Vagina (tissue), 2 donors: ENCODE results near the gene ACADL.

Source experiments
- POLR2A ChIP-seq, 2 donors: fragments of 450-650 bp; IDR thresholded peaks; one replicate each; pipeline ENCODE4 v1.6.1; 2017; ENCODE audit warnings: antibody characterized with exemption in 2 of 2, mild to moderate bottlenecking in 2 of 2, moderate library complexity in 2 of 2
- POLR2AphosphoS5 ChIP-seq, 2 donors: sonication (generic); formaldehyde crosslinking; IDR thresholded peaks; one replicate each; pipeline ENCODE4 v1.9.0; 2017; ENCODE audit warnings: antibody characterized with exemption in 2 of 2, mild to moderate bottlenecking in 2 of 2, low read depth in 1 of 2; ENCODE audit not compliant: insufficient read depth in 1 of 2
- TF ChIP-seq, protein P1 (sequence below), 3 experiments: fragments of 450-650 bp in 2 of 3; fragments of 200-600 bp in 1 of 3; sonication (generic) in 1 of 3; IDR thresholded peaks; one replicate each; pipeline ENCODE4 v1.5.1; 2017 to 2019; ENCODE audit warnings: antibody characterized with exemption in 3 of 3, mild to moderate bottlenecking in 2 of 3, moderate library complexity in 2 of 3

DNA sequence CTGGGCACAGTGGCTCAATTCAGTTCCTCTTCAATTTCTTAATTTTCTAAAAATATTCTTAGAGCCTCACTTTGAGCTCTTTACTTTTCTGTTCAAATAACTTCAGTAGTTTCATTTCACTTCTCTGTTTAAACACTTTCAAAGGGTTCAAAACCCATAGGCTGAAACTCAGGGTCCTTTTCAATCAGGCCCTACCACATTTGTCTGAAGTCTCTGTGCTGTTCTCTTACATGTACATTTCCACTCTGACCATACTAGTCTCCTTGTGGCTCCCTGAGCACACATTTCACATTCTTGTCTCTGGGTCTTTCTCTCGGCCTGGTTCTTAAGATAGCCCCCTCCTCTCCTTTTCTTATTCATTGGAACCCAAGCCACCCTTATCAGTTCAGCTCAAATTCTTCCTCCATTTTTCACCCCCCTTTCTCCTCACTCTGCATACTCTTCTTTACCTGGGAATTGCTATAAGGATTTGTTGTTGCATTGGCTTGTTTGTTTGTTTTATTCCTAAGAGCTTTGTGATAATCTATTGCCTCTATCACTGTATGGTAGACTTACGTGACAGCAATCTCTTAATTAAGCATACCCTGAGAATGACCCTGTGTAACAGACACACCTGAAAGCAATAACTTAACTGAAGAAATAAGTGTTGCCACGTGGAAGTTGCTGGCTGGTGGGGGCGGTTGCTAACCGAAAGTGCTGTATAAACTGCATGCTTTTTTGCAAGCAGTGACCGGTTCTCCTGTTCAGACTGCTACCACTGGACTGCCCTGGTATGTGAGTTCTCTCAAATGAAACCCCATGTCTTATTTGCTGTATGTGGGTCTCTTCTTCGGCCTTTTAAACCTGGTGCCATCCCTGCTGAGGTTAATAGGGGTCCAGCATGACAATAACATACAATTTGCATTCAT is 27.7 kb upstream of the ACADL start:
- TF ChIP-seq, protein P1, sequence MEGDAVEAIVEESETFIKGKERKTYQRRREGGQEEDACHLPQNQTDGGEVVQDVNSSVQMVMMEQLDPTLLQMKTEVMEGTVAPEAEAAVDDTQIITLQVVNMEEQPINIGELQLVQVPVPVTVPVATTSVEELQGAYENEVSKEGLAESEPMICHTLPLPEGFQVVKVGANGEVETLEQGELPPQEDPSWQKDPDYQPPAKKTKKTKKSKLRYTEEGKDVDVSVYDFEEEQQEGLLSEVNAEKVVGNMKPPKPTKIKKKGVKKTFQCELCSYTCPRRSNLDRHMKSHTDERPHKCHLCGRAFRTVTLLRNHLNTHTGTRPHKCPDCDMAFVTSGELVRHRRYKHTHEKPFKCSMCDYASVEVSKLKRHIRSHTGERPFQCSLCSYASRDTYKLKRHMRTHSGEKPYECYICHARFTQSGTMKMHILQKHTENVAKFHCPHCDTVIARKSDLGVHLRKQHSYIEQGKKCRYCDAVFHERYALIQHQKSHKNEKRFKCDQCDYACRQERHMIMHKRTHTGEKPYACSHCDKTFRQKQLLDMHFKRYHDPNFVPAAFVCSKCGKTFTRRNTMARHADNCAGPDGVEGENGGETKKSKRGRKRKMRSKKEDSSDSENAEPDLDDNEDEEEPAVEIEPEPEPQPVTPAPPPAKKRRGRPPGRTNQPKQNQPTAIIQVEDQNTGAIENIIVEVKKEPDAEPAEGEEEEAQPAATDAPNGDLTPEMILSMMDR (IDR thresholded peaks at IDR 0.05), result no peak
- TF ChIP-seq POLR2A (IDR thresholded peaks at IDR 0.05) (no peak), POLR2AphosphoS5 (IDR thresholded peaks at IDR 0.05; ENCODE audit: insufficient read depth in 1 of 2, low read depth in 1 of 2) (no peak)
